Purkinje cell (primary cell): ENCODE results near the gene MUTYH. TPM values are rescaled to one million over a fixed set of nuclear protein-coding genes. Genes with fewer than 3 reads are reported as not detected.

Experiments
- polyA plus RNA-seq: library from polyadenylated mRNA; unstranded; fragments of >200 nt; fragmentation: Nextera tagmentation; gene quantifications from 2 replicates; pipeline ENCODE4 v1.2.1, GENCODE V29; 2014

Gene MUTYH
- 3.0 and 7.8 TPM in 2 replicates for polyA plus RNA-seq

GRCh38 chr1:45339789-45340558 is at the start of gene MUTYH, which contains the start of gene TOE1:
TSS of gene MUTYH (minus strand) at chr1:45340440. CDS start at chr1:45334505, 5,935 bp downstream.
TSS of gene TOE1 (plus strand) at chr1:45340170. CDS start at chr1:45340253, 83 bp downstream.

GRCh38 chr1:45326627-45327623 is 13.3 kb downstream of the MUTYH start, which contains the start of gene HPDL:
TSS of gene HPDL (plus strand) at chr1:45326895. CDS start at chr1:45327149, 254 bp downstream.

Other genes with a start within 250 kb of the MUTYH start
- 1.1 and 2.1 TPM in 2 replicates for gene ZSWIM5, start 133.8 kb downstream of the MUTYH start, polyA plus RNA-seq
- not detected in 2 replicates for gene HPDL, start 13.5 kb downstream of the MUTYH start, polyA plus RNA-seq
- gene TOE1, start 270 bp downstream of the MUTYH start, polyA plus RNA-seq, result 2.1 and 3.7 TPM in 2 replicates
- 0.27 and 1.2 TPM in 2 replicates for gene TESK2, start 150.7 kb upstream of the MUTYH start, polyA plus RNA-seq
- 0.56 and 1.6 TPM in 2 replicates for gene CCDC163, start 159.6 kb upstream of the MUTYH start, polyA plus RNA-seq
- gene MMACHC, start 159.9 kb upstream of the MUTYH start, polyA plus RNA-seq, result 4.0 TPM in 2 replicates
- gene PRDX1, start 181.4 kb upstream of the MUTYH start, polyA plus RNA-seq, result 247 and 326 TPM in 2 replicates
- gene AKR1A1, start 210.4 kb upstream of the MUTYH start, polyA plus RNA-seq, result 41.7 TPM in 2 replicates
- gene NASP, start 243.6 kb upstream of the MUTYH start, polyA plus RNA-seq, result 17.1 and 34.7 TPM in 2 replicates